H9 (cell line): Measurements from ENCODE around the gene TBC1D30. TPM values are rescaled to one million over a fixed set of nuclear protein-coding genes. Genes with fewer than 3 reads are reported as not detected.

ENCODE experiments used
- DNase-seq: peaks from one replicate; pipeline ENCODE4 v3.0.0-alpha.2; 2017
- H2AFZ ChIP-seq: one replicate; pipeline ENCODE4 v1.6.1; 2013; ENCODE audit warnings: mild to moderate bottlenecking, low read length, control low read depth, moderate library complexity
- H2AK5ac ChIP-seq: 2 replicates; pipeline ENCODE4 v1.6.1; 2013; ENCODE audit warnings: low read length, control low read depth, mixed read lengths; ENCODE audit not compliant: insufficient read length
- H2BK120ac ChIP-seq: one replicate; pipeline ENCODE4 v1.6.1; 2013; ENCODE audit warnings: low read depth, mild to moderate bottlenecking, low read length, control low read depth, inconsistent platforms; ENCODE audit not compliant: poor library complexity, severe bottlenecking
- H2BK12ac ChIP-seq: 2 replicates; pipeline ENCODE4 v1.6.1; 2013; ENCODE audit warnings: low read length, control low read depth, mixed read lengths, low read depth; ENCODE audit not compliant: insufficient read length
- H2BK15ac ChIP-seq: 2 replicates; pipeline ENCODE4 v1.6.1; 2013; ENCODE audit warnings: low read depth, low read length, control low read depth
- H2BK20ac ChIP-seq: one replicate; pipeline ENCODE4 v1.6.1; 2013; ENCODE audit warnings: low read depth, mild to moderate bottlenecking, low read length, control low read depth, inconsistent platforms; ENCODE audit not compliant: poor library complexity, severe bottlenecking
- H2BK5ac ChIP-seq: 2 replicates; pipeline ENCODE4 v1.6.1; 2013; ENCODE audit warnings: low read length, control low read depth, mixed read lengths; ENCODE audit not compliant: insufficient read length
- H3K14ac ChIP-seq: 2 replicates; pipeline ENCODE4 v1.6.1; 2013; ENCODE audit warnings: low read length, control low read depth; ENCODE audit not compliant: insufficient read depth
- H3K18ac ChIP-seq: 2 replicates; pipeline ENCODE4 v1.6.1; 2013; ENCODE audit warnings: low read depth, mild to moderate bottlenecking, mixed read lengths, low read length, control low read depth; ENCODE audit not compliant: insufficient read length
- H3K23ac ChIP-seq: 2 replicates; pipeline ENCODE4 v1.6.1; 2013; ENCODE audit warnings: low read length, control low read depth, mixed read lengths, low read depth; ENCODE audit not compliant: insufficient read length
- H3K23me2 ChIP-seq: 2 replicates; pipeline ENCODE4 v1.6.1; 2013; ENCODE audit warnings: low read depth, mild to moderate bottlenecking, mixed read lengths, low read length, control low read depth; ENCODE audit not compliant: insufficient read length, poor library complexity, severe bottlenecking
- H3K27ac ChIP-seq: 2 replicates; pipeline ENCODE4 v1.5.1; 2013; ENCODE audit warnings: low read length, control low read depth, mixed read lengths, low read depth; ENCODE audit not compliant: insufficient read length
- H3K27me3 ChIP-seq: 2 replicates; pipeline ENCODE4 v1.6.1; 2013; ENCODE audit warnings: low read length, control low read depth, inconsistent platforms; ENCODE audit not compliant: insufficient read depth
- H3K4ac ChIP-seq: 2 replicates; pipeline ENCODE4 v1.6.1; 2013; ENCODE audit warnings: low read depth, mild to moderate bottlenecking, control low read depth, inconsistent platforms, low read length, moderate library complexity
- H3K4me1 ChIP-seq: 2 replicates; pipeline ENCODE4 v1.6.1; 2013; ENCODE audit warnings: low read length, control low read depth, inconsistent platforms; ENCODE audit not compliant: insufficient read depth
- H3K4me2 ChIP-seq: 2 replicates; pipeline ENCODE4 v1.6.1; 2013; ENCODE audit warnings: low read length, control low read depth, mixed read lengths; ENCODE audit not compliant: insufficient read length, insufficient read depth
- H3K56ac ChIP-seq: 2 replicates; pipeline ENCODE4 v1.6.1; 2013; ENCODE audit warnings: low read depth, mild to moderate bottlenecking, mixed read lengths, low read length, control low read depth; ENCODE audit not compliant: insufficient read length
- H3K79me1 ChIP-seq: 2 replicates; pipeline ENCODE4 v1.6.1; 2013; ENCODE audit warnings: low read depth, mild to moderate bottlenecking, moderate library complexity, low read length, control low read depth, inconsistent platforms; ENCODE audit not compliant: insufficient read depth, poor library complexity, severe bottlenecking
- H3K79me2 ChIP-seq: 2 replicates; pipeline ENCODE4 v1.6.1; 2013; ENCODE audit warnings: low read length, control low read depth, inconsistent platforms; ENCODE audit not compliant: insufficient read depth
- H3K9ac ChIP-seq: 2 replicates; pipeline ENCODE4 v1.6.1; 2013; ENCODE audit warnings: low read length, control low read depth, mixed read lengths; ENCODE audit not compliant: insufficient read length; ENCODE audit errors: extremely low read depth
- H3K9me3 ChIP-seq: one replicate; pipeline ENCODE4 v1.6.1; 2013; ENCODE audit warnings: low read depth, low read length, inconsistent platforms; ENCODE audit not compliant: control insufficient read depth
- H3T11ph ChIP-seq: one replicate; pipeline ENCODE4 v1.6.1; 2013; ENCODE audit warnings: mild to moderate bottlenecking, low read length, control low read depth, inconsistent platforms
- H4K20me1 ChIP-seq: one replicate; pipeline ENCODE4 v1.6.1; 2013; ENCODE audit not compliant: control insufficient read depth, insufficient read length, insufficient read depth
- H4K5ac ChIP-seq: 2 replicates; pipeline ENCODE4 v1.6.1; 2013; ENCODE audit warnings: low read depth, mild to moderate bottlenecking, mixed read lengths, low read length, control low read depth; ENCODE audit not compliant: insufficient read length
- H4K8ac ChIP-seq: replicated peaks from 2 replicates; pipeline ENCODE4 v1.6.1; 2013; ENCODE audit warnings: low read length, control low read depth, mixed read lengths, low read depth; ENCODE audit not compliant: insufficient read length
- H4K91ac ChIP-seq: 2 replicates; pipeline ENCODE4 v1.6.1; 2013; ENCODE audit warnings: low read depth, mild to moderate bottlenecking, moderate library complexity, mixed read lengths, low read length, control low read depth; ENCODE audit not compliant: insufficient read length
- H3K27ac Mint-ChIP-seq, 3 experiments: 2 replicates in 2 of 3; 3 replicates in 1 of 3; pipeline ENCODE4 v1.8.0; 2020 to 2021; ENCODE audit warnings: mixed read lengths in 3 of 3, mild to moderate bottlenecking in 1 of 3, moderate library complexity in 1 of 3
- H3K27me3 Mint-ChIP-seq: 2 replicates; pipeline ENCODE4 v1.8.0; 2021; ENCODE audit warnings: low read depth, mild to moderate bottlenecking, moderate library complexity, mixed read lengths
- H3K36me3 Mint-ChIP-seq, 3 experiments: 2 replicates in 2 of 3; 3 replicates in 1 of 3; pipeline ENCODE4 v1.8.0; 2020 to 2021; ENCODE audit warnings: low read depth in 3 of 3, mixed read lengths in 3 of 3; ENCODE audit not compliant: insufficient read depth in 1 of 3
- H3K4me1 Mint-ChIP-seq, 2 experiments: 2 replicates each; pipeline ENCODE4 v1.8.0; 2020; ENCODE audit warnings: mixed read lengths in 2 of 2
- H3K4me3 Mint-ChIP-seq, 2 experiments: 2 replicates in 1 of 2; 3 replicates in 1 of 2; pipeline ENCODE4 v1.8.0; 2020 to 2021; ENCODE audit warnings: mild to moderate bottlenecking in 2 of 2, mixed read lengths in 2 of 2, moderate library complexity in 1 of 2
- H3K9me3 Mint-ChIP-seq, 2 experiments: 2 replicates in 1 of 2; 3 replicates in 1 of 2; pipeline ENCODE4 v1.8.0; 2020; ENCODE audit warnings: mild to moderate bottlenecking in 2 of 2, mixed read lengths in 2 of 2, moderate library complexity in 1 of 2
- CTCF ChIP-seq: fragments of 200-600 bp; sonication (generic); conservative IDR thresholded peaks from 3 replicates; pipeline ENCODE4 v1.8.0; 2021; ENCODE audit warnings: antibody characterized with exemption, mild to moderate bottlenecking
- total RNA-seq: library from RNA; stranded (reverse); gene quantifications from 2 replicates; pipeline ENCODE4 v1.2.1, GENCODE V29; 2021

TBC1D30 gene
- total RNA-seq, 1 experiment from 2014 or later: 1.6 TPM

- H3K9me3 Mint-ChIP-seq: no peaks in the 10 kb centered on the region
- Histone ChIP-seq H3K14ac (no peak overlapping the region), H4K20me1 (no peaks in the 10 kb centered on the region), H2BK20ac (no peak overlapping the region), H3K9ac (no peak overlapping the region), H2BK15ac (no peak overlapping the region), H3K18ac (no peak overlapping the region), H4K8ac (no peak overlapping the region), H2AK5ac (no peak overlapping the region), H2BK12ac (no peak overlapping the region), H3K4me2 (no peak overlapping the region), H3K56ac (no peak overlapping the region), H4K5ac (no peak overlapping the region), H4K91ac (no peak overlapping the region), H3K9me3 (no peaks in the 10 kb centered on the region), H3K4me1 (peaks cover 5% of the 10 kb centered on the region; the same call in 1 of the 2 replicates), H3T11ph (no peak overlapping the region), H3K4ac (no peak overlapping the region), H3K23ac (no peak overlapping the region), H3K79me2 (no peaks in the 10 kb centered on the region), H3K27ac (no peak overlapping the region), H2BK120ac (no peak overlapping the region), H2BK5ac (no peak overlapping the region), H3K79me1 (no peaks in the 10 kb centered on the region), H3K27me3 (no peaks in the 10 kb centered on the region), H3K23me2 (no peaks in the 10 kb centered on the region), H2AFZ (no peak overlapping the region)
- no peak overlapping the region for H3K4me3 Mint-ChIP-seq
- peaks cover 2% of the 10 kb centered on the region; the same call in 1 of the 2 replicates for H3K27me3 Mint-ChIP-seq
- no peak for TF ChIP-seq CTCF
- no peaks in the 10 kb centered on the region for H3K36me3 Mint-ChIP-seq
- no peak for DNase-seq
- H3K4me1 Mint-ChIP-seq: peaks cover 17 to 22% of the 10 kb centered on the region in 2 experiments
- H3K27ac Mint-ChIP-seq: no peak overlapping the region
Observed at GRCh38 chr12:64922853-64923252, 98.4 kb downstream of the TBC1D30 start.
